Astrocyte (in vitro differentiated cells and primary cell): Measurements from ENCODE around the gene BBS5. TPM values are rescaled to one million over a fixed set of nuclear protein-coding genes. Genes with fewer than 3 reads are reported as not detected.

ENCODE experiments used
- DNase-seq: peaks from one replicate; pipeline ENCODE4 v3.0.0-alpha.2; 2010; ENCODE audit warnings: low read depth
- FAIRE-seq: peaks from 2 replicates; lab custom pipeline; 2011; peaks lifted over from hg19 to GRCh38; lab: Jason Lieb, UNC
- H2AFZ ChIP-seq: 2 replicates; pipeline ENCODE4 v1.6.0; 2012; ENCODE audit warnings: low read depth, low read length, inconsistent platforms
- H3K27ac ChIP-seq: 2 replicates; pipeline ENCODE4 v1.5.1; 2011; ENCODE audit warnings: low read depth, low read length, inconsistent platforms
- H3K27me3 ChIP-seq: 2 replicates; pipeline ENCODE4 v1.6.0; 2011; ENCODE audit warnings: low read length, inconsistent platforms; ENCODE audit not compliant: insufficient read depth
- H3K36me3 ChIP-seq: 2 replicates; pipeline ENCODE4 v1.5.1; 2011; ENCODE audit warnings: low read length, inconsistent platforms; ENCODE audit not compliant: insufficient read depth
- H3K4me1 ChIP-seq: 2 replicates; pipeline ENCODE4 v1.5.1; 2011; ENCODE audit warnings: low read length, inconsistent platforms; ENCODE audit not compliant: insufficient read depth
- H3K4me2 ChIP-seq: 2 replicates; pipeline ENCODE4 v1.6.0; 2012; ENCODE audit warnings: low read length, inconsistent platforms
- H3K4me3 ChIP-seq: 2 replicates; pipeline ENCODE4 v1.5.1; 2011; ENCODE audit warnings: low read depth, mild to moderate bottlenecking, low read length, inconsistent platforms; ENCODE audit not compliant: insufficient read depth
- H3K79me2 ChIP-seq: 2 replicates; pipeline ENCODE4 v1.6.0; 2012; ENCODE audit warnings: mild to moderate bottlenecking, low read length, inconsistent platforms; ENCODE audit not compliant: insufficient read depth
- H3K9ac ChIP-seq: 2 replicates; pipeline ENCODE4 v1.6.0; 2012; ENCODE audit warnings: mild to moderate bottlenecking, low read length, inconsistent platforms
- H3K9me3 ChIP-seq: 2 replicates; pipeline ENCODE4 v1.5.1; 2012; ENCODE audit warnings: low read depth, mild to moderate bottlenecking, low read length, inconsistent platforms; ENCODE audit not compliant: insufficient read depth
- H4K20me1 ChIP-seq: 2 replicates; pipeline ENCODE4 v1.6.0; 2012; ENCODE audit warnings: low read length, inconsistent platforms; ENCODE audit not compliant: insufficient read depth
- H3K27ac Mint-ChIP-seq: one replicate; pipeline ENCODE4 v1.8.0; 2021; ENCODE audit warnings: mild to moderate bottlenecking, mixed read lengths; ENCODE audit not compliant: unreplicated experiment
- H3K27me3 Mint-ChIP-seq: one replicate; pipeline ENCODE4 v1.8.0; 2021; ENCODE audit warnings: low read depth, mixed read lengths; ENCODE audit not compliant: unreplicated experiment
- H3K36me3 Mint-ChIP-seq: one replicate; pipeline ENCODE4 v1.8.0; 2021; ENCODE audit warnings: low read depth, mixed read lengths; ENCODE audit not compliant: unreplicated experiment
- H3K4me1 Mint-ChIP-seq: one replicate; pipeline ENCODE4 v1.8.0; 2021; ENCODE audit warnings: low read depth, mixed read lengths; ENCODE audit not compliant: unreplicated experiment
- H3K4me3 Mint-ChIP-seq: one replicate; pipeline ENCODE4 v1.8.0; 2021; ENCODE audit warnings: mild to moderate bottlenecking, moderate library complexity, mixed read lengths; ENCODE audit not compliant: unreplicated experiment
- H3K9me3 Mint-ChIP-seq: one replicate; pipeline ENCODE4 v1.8.0; 2021; ENCODE audit warnings: mild to moderate bottlenecking, mixed read lengths; ENCODE audit not compliant: unreplicated experiment
- EZH2 ChIP-seq: IDR thresholded peaks from 2 replicates; pipeline ENCODE4 v1.6.1; 2012; ENCODE audit warnings: mild to moderate bottlenecking, low read length, inconsistent platforms; ENCODE audit not compliant: insufficient read depth
- total RNA-seq: library from RNA; stranded (reverse); gene quantifications from 2 replicates; pipeline ENCODE4 v1.2.1, GENCODE V29; 2021
- TF ChIP-seq, protein P1 (sequence below): IDR thresholded peaks from 2 replicates; pipeline ENCODE4 v1.5.1; 2011; ENCODE audit warnings: low read depth, mild to moderate bottlenecking, inconsistent platforms, low read length, moderate library complexity; ENCODE audit not compliant: insufficient read depth

BBS5 gene
- total RNA-seq, 1 donor from 2014 or later: 3.9 TPM

DNA sequence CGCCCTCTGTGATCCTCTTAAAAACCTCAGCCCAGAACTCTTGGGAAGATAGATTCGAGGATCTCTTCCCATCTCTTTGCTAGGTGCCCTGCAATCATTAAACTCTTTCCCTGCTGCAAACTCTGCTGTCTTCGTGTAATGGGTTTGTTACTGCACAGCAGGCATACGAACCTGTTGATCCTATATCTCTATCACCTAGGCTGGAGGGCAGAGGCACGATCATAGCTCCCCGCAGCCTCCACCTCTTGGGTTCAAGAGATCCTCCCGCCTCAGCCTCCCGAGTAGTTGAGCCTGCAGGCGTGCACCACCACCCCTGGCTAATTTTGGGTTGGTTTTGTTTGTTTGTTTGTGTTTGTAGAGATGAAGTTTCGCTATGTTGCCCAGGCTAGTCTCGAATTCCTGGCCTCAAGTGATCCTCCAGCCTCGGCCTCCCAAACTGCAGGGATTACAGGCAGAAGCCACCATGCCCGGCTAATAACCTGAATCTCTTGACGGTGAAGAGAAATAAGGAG lies 493 bp upstream of the BBS5 start:
- H3K9me3 ChIP-seq: no peaks in the 10 kb centered on the region
- DNase-seq (no peak), FAIRE-seq (no peak)
- H3K4me1 Mint-ChIP-seq: no peaks in the 10 kb centered on the region
- H3K79me2 ChIP-seq: no peaks in the 10 kb centered on the region
- no peaks in the 10 kb centered on the region for H3K27me3 ChIP-seq
- no peaks in the 10 kb centered on the region for H3K9me3 Mint-ChIP-seq
- peak overlapping the region; percentile 73 for H3K4me3 ChIP-seq
- no peaks in the 10 kb centered on the region for H3K36me3 ChIP-seq
- H3K27ac ChIP-seq: peak overlapping the region; percentile 62
- peak overlapping the region; percentile 88 for H3K4me3 Mint-ChIP-seq
- peak overlapping the region; percentile 97 for H3K4me2 ChIP-seq
- H3K27me3 Mint-ChIP-seq: no peaks in the 10 kb centered on the region
- no peaks in the 10 kb centered on the region for H4K20me1 ChIP-seq
- peak overlapping the region; percentile 81 for H3K9ac ChIP-seq
- TF ChIP-seq, protein P1, sequence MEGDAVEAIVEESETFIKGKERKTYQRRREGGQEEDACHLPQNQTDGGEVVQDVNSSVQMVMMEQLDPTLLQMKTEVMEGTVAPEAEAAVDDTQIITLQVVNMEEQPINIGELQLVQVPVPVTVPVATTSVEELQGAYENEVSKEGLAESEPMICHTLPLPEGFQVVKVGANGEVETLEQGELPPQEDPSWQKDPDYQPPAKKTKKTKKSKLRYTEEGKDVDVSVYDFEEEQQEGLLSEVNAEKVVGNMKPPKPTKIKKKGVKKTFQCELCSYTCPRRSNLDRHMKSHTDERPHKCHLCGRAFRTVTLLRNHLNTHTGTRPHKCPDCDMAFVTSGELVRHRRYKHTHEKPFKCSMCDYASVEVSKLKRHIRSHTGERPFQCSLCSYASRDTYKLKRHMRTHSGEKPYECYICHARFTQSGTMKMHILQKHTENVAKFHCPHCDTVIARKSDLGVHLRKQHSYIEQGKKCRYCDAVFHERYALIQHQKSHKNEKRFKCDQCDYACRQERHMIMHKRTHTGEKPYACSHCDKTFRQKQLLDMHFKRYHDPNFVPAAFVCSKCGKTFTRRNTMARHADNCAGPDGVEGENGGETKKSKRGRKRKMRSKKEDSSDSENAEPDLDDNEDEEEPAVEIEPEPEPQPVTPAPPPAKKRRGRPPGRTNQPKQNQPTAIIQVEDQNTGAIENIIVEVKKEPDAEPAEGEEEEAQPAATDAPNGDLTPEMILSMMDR: no peak
- H3K36me3 Mint-ChIP-seq: peaks cover 5% of the 10 kb centered on the region
- H2AFZ ChIP-seq: peak overlapping the region; percentile 92
- no peak overlapping the region for H3K27ac Mint-ChIP-seq
- H3K4me1 ChIP-seq: peaks cover 13% of the 10 kb centered on the region

DNA sequence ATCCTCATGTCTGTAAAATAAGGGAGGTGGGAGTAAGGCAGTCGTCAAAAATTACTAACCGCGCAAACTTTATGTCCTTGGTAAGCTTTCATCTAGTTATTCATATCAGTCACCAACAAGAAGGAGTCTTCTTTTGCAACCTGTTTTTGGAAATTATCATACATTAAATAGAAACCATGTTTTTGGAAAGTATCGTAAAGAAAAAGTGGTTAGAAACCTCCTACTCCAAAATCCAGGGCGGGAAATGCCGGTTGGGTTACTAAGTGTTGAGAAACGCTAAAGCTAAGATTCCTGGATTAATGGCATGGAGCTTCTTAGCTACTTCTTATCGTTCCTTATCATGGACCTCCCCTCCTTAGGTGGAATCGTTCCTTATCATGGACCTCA lies 778 bp downstream of the BBS5 start:
- peak overlapping the region; percentile 62 for H3K27ac ChIP-seq
- H3K9me3 ChIP-seq: no peaks in the 10 kb centered on the region
- H4K20me1 ChIP-seq: no peaks in the 10 kb centered on the region
- H3K79me2 ChIP-seq: no peaks in the 10 kb centered on the region
- no peaks in the 10 kb centered on the region for H3K27me3 ChIP-seq
- H3K4me3 Mint-ChIP-seq: peak overlapping the region; percentile 88
- TF ChIP-seq EZH2: no peak
- TF ChIP-seq, protein P1: no peak
- H3K4me1 Mint-ChIP-seq: no peaks in the 10 kb centered on the region
- peak overlapping the region; percentile 92 for H2AFZ ChIP-seq
- H3K4me3 ChIP-seq: peak overlapping the region; percentile 73
- DNase-seq (no peak), FAIRE-seq (peak; percentile 50)
- H3K27me3 Mint-ChIP-seq: no peaks in the 10 kb centered on the region
- no peaks in the 10 kb centered on the region for H3K9me3 Mint-ChIP-seq
- H3K9ac ChIP-seq: peak overlapping the region; percentile 81
- no peaks in the 10 kb centered on the region for H3K36me3 ChIP-seq
- H3K27ac Mint-ChIP-seq: no peak overlapping the region
- H3K4me1 ChIP-seq: peaks cover 13% of the 10 kb centered on the region
- H3K4me2 ChIP-seq: peak overlapping the region; percentile 97
- H3K36me3 Mint-ChIP-seq: peaks cover 5% of the 10 kb centered on the region

DNA sequence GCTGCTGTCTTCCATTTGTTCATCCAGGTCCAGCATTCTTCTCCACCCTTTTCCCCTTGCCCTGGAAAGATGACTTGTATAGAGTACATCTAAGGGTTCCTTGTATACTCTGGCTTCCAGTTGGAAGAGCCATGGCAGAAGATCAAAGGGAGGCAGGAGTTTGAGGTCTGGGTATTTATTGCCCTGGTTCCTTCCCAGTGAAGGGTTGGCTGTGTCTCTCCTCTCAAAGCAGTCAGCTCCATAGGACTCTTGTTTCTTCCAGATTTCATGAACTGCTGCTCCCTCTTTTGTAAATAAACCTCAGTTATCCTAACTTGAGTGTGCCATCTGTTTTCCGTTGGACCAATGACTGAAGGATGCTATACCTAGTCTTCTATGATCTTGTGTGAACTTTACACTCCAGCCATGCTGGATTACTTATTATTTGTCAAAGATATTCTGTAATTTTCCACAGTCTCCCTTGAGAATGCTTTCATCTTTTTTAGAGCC lies 6.4 kb downstream of the BBS5 start:
- no peaks in the 10 kb centered on the region for H3K79me2 ChIP-seq
- H3K9me3 ChIP-seq: no peaks in the 10 kb centered on the region
- no peak overlapping the region for H3K27ac ChIP-seq
- no peaks in the 10 kb centered on the region for H3K27me3 Mint-ChIP-seq
- no peaks in the 10 kb centered on the region for H3K4me1 ChIP-seq
- FAIRE-seq (no peak), DNase-seq (no peak)
- H3K27ac Mint-ChIP-seq: no peak overlapping the region
- no peak overlapping the region for H3K4me3 ChIP-seq
- no peak overlapping the region for H3K4me3 Mint-ChIP-seq
- H3K9me3 Mint-ChIP-seq: no peaks in the 10 kb centered on the region
- H3K9ac ChIP-seq: no peak overlapping the region
- H3K36me3 Mint-ChIP-seq: peaks cover 7% of the 10 kb centered on the region
- H2AFZ ChIP-seq: no peak overlapping the region
- no peaks in the 10 kb centered on the region for H3K27me3 ChIP-seq
- H3K4me2 ChIP-seq: no peak overlapping the region
- H4K20me1 ChIP-seq: no peaks in the 10 kb centered on the region
- no peaks in the 10 kb centered on the region for H3K4me1 Mint-ChIP-seq
- TF ChIP-seq EZH2: no peak
- TF ChIP-seq, protein P1: no peak
- H3K36me3 ChIP-seq: no peaks in the 10 kb centered on the region
